H1 (cell line): ENCODE results near the gene SLC6A2.

Experiments
- ATF2 ChIP-seq: IDR thresholded peaks from 2 replicates; pipeline ENCODE4 v1.6.1; 2012; ENCODE audit warnings: low read length, inconsistent platforms
- BACH1 ChIP-seq: IDR thresholded peaks from 2 replicates; pipeline ENCODE4 v1.6.1; 2012; ENCODE audit warnings: low read length, improper control_type of control experiment
- CEBPB ChIP-seq: IDR thresholded peaks from 2 replicates; pipeline ENCODE4 v1.6.1; 2012; ENCODE audit warnings: low read depth, low read length
- CTCF ChIP-seq, 3 experiments: IDR thresholded peaks; 1 replicate in 2 of 3; 2 replicates in 1 of 3; pipeline versions ENCODE4 v1.5.1 to v1.6.1; 2011; ENCODE audit warnings: low read length in 3 of 3, mild to moderate bottlenecking in 3 of 3, inconsistent platforms in 2 of 3, low read depth in 1 of 3, moderate library complexity in 1 of 3; ENCODE audit not compliant: insufficient read depth in 1 of 3; ENCODE audit errors: control extremely low read depth in 1 of 3
- GABPA ChIP-seq: IDR thresholded peaks from 2 replicates; pipeline ENCODE4 v1.6.1; 2011; ENCODE audit warnings: mild to moderate bottlenecking, low read length, moderate library complexity, borderline replicate concordance; ENCODE audit not compliant: insufficient read depth
- PHF8 ChIP-seq: fragments of 200-600 bp; sonication (generic); conservative IDR thresholded peaks from 2 replicates; pipeline ENCODE4 v1.7.1; 2012; ENCODE audit warnings: low read depth, mild to moderate bottlenecking, inconsistent platforms, low read length, moderate library complexity
- POLR2A ChIP-seq, 2 experiments: IDR thresholded peaks; 1 replicate in 1 of 2; 2 replicates in 1 of 2; pipeline ENCODE4 v1.6.1; 2011; ENCODE audit warnings: low read depth in 2 of 2, low read length in 2 of 2, mild to moderate bottlenecking in 2 of 2; ENCODE audit errors: control extremely low read depth in 1 of 2
- SUZ12 ChIP-seq: fragments of 200-600 bp; sonication (generic); IDR thresholded peaks from 2 replicates; pipeline ENCODE4 v1.6.1; 2012; ENCODE audit warnings: mild to moderate bottlenecking, inconsistent platforms, low read length, moderate library complexity, mixed read lengths
- TAF1 ChIP-seq: IDR thresholded peaks from 2 replicates; pipeline ENCODE4 v1.6.1; 2011; ENCODE audit warnings: mild to moderate bottlenecking, low read depth, low read length
- TBP ChIP-seq: IDR thresholded peaks from 2 replicates; pipeline ENCODE4 v1.6.1; 2011; ENCODE audit warnings: low read depth, low read length, improper control_type of control experiment
- TCF12 ChIP-seq: IDR thresholded peaks from 2 replicates; pipeline ENCODE4 v1.6.1; 2011; ENCODE audit warnings: low read depth, mild to moderate bottlenecking, low read length
- USF2 ChIP-seq: IDR thresholded peaks from 2 replicates; pipeline ENCODE4 v1.6.1; 2011; ENCODE audit warnings: low read length, improper control_type of control experiment
- ZNF274 ChIP-seq: IDR thresholded peaks from 2 replicates; pipeline ENCODE4 v1.7.0; 2012; ENCODE audit warnings: low read length, borderline replicate concordance; ENCODE audit errors: extremely low read depth

DNA sequence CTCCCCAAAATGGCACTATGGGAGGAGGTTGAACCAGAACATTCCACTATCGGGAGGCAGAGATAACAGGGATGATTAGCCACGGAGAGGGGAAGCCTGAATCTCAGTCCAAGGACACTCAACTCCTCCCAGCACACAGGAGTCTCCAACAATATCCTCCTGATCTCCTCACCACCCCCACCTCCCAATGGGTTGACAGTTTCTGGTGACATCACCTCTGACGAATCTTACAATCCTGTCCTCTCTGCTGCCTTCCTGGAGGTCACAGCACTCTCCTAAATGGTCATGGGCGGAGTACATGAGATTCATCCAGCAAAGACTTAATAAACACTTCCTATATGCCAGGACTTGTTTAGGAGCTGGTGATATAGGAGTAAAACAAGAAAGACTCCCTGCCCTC lies 80.9 kb downstream of the SLC6A2 start:
- no peak for TF ChIP-seq TBP
- TF ChIP-seq CTCF (IDR thresholded peaks at IDR 0.05; ENCODE audit: control extremely low read depth in 1 of 3, insufficient read depth in 1 of 3, low read depth in 1 of 3, low read length in 3 of 3): no peak
- TF ChIP-seq TAF1: no peak
- TF ChIP-seq POLR2A (IDR thresholded peaks at IDR 0.05; ENCODE audit: control extremely low read depth in 1 of 2, low read depth in 2 of 2, low read length in 2 of 2): no peak
- no peak for TF ChIP-seq CEBPB
- no peak for TF ChIP-seq PHF8
- no peak for TF ChIP-seq ATF2
- TF ChIP-seq USF2: no peak
- no peak for TF ChIP-seq SUZ12
- TF ChIP-seq ZNF274: no peak
- TF ChIP-seq BACH1: no peak
- no peak for TF ChIP-seq TCF12
- TF ChIP-seq GABPA: no peak
